Measurements from ENCODE around the gene SHD.
"Not testable (repeated sequence)": the region's sequence is repeated elsewhere in the genome, so short reads cannot be mapped to it uniquely, and the experiment has no call there.

The SHD gene

DNA sequence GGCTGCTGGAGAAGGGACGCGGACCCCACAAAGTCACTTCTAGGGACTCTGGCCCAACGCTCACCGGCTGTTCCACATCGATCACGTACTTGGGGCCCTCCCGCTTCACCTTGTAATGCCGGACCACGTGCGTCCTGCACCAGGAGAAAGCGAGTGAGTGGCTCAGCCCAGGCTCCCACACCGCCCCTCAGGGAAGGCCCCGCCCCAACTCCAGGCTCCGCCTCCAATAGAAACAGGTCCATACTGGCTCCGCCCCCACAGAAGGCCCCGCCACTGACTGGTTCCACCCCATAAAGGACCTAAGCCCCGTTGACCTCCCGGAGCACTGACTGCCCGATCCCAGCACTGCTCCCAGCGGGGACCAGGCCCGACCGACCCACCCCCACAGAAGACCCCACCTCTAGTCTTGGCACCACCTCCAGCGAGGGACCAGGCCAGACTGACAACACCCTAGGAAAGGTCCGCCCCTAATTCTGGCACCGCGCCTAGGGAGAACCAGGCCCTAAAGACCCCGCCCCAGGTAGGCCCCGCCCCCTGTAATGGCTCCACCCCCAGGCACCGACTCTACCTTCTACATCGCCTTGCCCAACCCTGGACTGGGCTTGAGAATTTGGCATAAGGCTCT lies 48.3 kb downstream of the SHD start:
- no peak for DNase-seq (ENCODE audit: low spot score)

DNA sequence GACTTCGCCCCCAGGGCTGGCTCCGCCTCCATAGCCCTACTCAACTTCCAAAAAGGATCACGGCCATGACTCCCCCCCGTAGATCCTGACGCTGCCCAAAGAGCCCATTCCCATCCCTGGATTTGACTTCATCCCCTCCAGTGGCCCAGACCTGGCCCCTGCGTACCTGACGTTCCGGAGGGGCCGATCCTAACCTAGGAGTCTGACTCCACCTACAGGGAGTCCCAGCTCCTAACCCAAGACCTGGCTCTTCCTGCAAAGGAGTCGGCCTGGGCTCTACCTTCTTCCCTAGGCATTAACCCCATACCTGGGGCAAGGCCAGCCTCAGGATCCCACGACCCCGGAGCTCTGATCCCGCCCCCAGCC lies 48.8 kb downstream of the SHD start:
- DNase-seq (ENCODE audit: low spot score): no peak

DNA sequence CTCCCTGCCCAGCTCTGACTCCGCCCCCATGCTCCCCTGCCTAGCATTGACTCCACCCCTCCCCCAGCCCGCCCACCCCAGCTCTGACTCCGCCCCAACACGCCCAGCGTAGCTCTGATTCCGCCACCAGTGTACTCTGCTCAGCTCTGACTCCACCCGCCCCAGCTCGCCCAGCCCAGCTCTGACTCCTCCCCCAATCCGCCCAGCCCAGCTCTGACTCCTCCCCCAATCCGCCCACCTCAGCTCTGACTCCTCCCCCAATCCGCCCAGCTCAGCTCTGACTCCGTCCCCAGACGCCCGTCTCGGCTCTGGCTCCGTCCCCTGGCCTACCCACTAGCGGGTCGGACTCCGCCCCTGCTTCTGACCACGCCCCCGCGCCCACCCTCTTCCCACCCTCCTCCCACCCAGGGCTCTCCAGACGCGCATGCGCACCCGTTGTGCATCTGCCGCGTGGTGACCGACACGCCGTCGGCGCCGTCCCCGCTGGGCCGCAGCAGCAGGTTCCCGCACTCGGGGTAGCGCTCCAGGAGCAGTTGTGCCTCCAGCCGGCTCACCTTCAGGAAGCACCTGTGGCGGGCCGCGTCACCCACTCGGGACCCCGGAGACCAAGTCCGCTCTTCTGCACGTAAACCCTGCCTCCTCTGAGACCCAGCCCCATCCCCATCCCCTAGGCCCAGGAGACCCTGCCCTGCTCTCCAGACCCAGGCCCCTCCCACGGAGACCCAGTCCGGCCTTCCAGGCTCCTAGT lies 49.4 kb downstream of the SHD start:
- DNase-seq (ENCODE audit: low spot score): peak; percentile 73

DNA sequence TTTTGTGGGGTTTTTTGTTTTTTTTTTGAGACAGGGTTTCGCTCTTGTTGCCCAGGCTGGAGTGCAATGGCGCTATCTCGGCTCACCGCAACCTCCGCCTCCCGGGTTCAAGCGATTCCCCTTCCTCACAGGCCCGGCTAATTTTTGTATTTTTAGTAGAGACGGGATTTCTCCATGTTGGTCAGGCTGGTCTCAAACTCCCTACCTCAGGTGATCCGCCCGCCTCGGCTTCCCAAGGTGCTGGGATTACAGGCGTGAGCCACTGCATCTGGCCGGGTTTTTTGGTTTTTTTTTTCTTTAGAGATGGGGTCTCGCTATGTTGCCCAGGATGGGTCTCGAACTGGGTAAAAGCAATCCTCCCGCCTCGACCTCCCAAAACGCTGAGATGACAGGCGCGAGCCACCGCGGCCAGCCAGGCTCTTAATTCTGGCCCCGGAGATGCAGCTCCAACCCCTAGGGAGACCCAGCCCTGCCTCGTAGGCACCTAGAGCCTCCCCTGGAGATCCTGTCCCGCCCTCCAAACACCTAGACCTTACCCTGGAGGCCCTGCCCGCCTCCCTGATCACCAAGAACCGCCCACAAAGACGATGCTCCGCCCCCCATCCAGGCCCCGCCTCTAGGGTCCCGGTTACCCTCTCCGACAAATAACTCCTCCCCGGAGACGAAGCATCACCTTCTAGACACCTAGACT lies 50.1 kb downstream of the SHD start:
- DNase-seq (ENCODE audit: low spot score): not testable (repeated sequence)

DNA sequence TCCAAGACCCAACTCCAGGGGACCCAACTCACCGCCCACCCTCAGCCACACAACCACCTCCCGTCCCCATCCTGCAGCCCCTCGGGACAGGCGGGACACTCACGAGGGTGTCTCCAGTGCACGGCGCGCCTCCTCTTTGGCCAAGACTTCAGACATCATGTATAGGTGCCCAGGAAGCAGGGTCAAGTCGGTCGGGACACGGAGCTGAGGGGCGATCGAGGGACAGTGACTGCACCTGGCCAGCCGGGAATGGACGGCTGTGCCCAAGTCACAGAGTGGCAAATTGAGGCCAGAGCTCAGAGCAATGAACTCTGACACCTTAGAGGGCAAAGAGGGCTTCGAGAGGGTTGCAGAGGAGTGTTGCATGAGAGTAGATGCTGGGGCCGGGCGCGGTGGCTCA lies 50.8 kb downstream of the SHD start:
- no peak for DNase-seq (ENCODE audit: low spot score)

DNA sequence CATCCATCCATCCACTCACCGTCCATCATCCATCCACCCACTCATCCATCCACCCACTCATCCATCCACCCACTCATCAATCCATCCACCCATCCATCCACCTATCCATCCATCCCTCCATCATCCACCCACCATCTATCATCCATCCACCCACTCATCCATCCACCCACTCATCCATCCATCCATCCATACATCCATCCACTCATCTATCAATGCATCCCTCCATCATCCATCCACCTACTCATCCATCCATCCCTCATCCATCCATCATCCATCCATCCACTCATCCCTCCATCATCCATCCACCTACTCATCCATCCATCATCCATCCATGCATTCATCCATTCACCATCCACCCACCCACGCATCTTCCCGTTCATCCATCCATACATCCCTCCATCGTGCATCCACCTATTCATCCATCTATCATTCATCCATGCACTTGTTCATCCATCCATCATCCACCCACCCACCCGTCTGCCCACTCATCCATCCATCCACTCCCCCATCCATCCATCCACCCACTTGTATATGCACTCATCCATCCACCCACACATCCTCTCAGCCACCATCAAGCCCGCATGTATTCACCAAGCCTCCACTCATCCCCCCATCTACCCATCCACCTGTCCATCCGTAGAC lies 56.0 kb downstream of the SHD start:
- DNase-seq (ENCODE audit: low spot score): no peak

DNA sequence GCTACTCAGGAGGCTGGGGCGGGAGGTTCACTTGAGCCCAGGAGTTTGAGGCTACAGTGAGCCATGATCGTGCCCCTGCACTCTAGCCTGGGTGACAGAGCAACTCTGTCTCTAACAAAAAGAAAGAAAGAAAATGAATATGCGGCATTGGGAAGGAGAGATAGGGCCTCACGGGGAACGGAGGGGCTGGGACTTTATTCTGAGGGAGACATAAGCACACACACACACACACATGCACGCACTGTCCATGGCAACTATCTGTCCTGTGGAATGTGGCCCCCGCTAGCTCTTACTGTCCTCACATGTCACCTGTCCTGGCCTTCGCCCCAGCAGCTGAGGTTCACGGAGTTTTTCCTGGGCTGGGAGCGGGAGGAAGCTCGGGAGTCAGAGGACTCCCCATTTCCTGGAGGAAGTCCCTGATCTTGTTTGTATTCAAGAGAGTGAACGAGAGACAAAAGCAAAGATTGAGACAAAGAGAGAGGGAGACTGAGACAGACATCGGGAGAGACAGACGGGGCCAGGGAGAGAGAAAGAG lies 58.9 kb downstream of the SHD start:
- DNase-seq (ENCODE audit: low spot score): no peak

DNA sequence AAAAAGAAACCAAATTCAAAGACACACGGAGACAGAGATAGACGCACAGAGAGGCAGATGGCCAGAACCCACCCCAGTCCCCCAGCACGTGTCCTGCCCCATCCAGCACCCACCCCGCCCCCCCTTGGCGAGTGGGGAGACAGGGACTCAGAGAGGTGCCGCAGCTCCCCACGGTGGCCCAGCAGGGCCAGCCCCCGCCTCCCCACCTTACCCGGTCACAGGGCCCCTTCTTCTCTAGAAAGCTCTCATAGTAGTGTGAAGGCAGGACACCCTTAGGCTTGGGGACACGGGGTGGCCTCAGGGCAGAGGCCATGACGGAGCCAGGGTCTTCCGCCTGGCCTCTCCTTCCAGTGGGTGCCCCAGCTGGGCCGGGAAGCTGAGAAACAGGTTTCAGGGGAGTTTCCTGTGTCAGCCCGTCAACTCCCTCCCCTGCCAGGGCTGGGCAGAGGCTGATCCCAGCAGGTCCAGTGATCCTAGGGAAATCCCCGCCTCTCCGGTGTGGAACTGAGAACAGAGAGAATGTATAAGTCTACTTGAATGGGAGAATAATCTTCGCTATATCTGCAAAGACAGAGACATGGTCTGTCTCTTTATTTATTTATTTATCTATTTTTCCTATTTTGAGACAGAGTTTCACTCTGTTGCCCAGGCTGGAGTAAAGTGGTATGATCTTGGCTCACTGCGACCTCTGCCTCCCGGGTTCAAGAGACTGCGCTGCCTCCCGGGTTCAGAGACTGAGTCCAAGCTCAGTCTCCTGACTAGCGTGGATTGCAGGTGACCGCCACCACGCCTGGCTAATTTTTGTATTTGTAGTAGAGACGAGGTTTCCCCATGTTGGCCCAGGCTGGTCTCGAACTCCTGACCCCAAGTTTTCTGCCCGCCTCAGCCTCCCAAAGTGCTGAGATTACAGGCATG lies 59.6 kb downstream of the SHD start, which contains the start of gene STAP2:
STAP2 (minus strand) TSS at position 387 of the 915 bp plus-strand sequence; CDS start at position 313, 74 bp downstream.
- DNase-seq (ENCODE audit: low spot score): no peak

All from kidney capillary endothelial cell (primary cell).